NCI-H526 treated with DMSO at 0.1 percent for 48 hours (cell line): Measurements from ENCODE around the gene SEMA7A.

Experiments
- DNase-seq: peaks from one replicate; lab custom pipeline; 2025; lab: John Stamatoyannopoulos, UW

The SEMA7A gene

DNA sequence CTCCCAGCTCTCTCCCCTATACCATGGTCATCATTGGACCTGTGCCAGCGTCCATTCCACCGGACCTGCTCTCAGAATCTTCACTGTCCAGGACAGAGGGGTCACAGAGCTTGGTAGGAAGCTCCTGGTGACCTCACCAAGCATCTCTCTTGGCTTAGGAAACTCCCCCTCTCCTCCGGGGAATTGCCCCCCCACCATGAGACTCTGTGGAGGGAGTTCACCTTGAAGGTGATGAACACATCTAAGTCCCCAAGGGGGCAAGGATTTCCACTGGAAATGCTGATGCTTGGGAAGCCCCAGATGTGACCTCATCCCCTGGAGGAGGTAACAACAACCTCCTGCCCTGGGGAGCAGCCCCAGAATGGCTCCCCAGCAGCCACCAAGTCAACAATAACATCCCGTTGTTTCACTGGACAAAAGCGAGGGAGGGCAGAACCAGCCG, 3.2 kb downstream of the SEMA7A start:
- no peak for DNase-seq

DNA sequence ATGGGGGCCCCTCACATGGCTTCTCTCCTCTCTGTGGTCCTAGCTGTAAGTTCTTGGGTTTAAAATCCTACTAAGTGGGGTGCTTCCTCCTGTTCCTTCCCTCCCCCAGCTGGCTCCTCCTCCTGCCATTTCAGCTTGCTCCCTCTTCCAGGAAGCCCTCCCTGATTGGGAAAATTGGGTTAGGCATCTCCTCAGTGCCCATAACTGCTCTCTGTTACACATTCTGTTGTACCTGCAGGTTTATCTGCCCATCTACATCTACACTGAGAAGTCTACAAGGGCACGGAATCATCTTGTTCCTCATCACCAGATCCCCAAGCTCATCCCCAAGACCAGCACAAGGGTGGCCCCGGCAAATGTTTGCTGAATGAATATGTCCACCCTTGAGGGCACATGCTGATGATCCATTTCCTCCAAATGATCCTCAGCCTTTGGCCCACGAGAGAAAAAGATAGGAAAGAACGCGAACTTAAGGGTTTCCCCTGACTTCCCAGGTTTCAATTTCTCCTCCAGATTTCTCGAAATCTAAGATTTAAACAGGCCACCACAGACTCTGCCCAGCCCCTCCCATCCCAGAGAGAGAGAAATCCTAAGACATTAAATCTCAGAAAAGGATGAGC, 3.9 kb downstream of the SEMA7A start:
- no peak for DNase-seq

DNA sequence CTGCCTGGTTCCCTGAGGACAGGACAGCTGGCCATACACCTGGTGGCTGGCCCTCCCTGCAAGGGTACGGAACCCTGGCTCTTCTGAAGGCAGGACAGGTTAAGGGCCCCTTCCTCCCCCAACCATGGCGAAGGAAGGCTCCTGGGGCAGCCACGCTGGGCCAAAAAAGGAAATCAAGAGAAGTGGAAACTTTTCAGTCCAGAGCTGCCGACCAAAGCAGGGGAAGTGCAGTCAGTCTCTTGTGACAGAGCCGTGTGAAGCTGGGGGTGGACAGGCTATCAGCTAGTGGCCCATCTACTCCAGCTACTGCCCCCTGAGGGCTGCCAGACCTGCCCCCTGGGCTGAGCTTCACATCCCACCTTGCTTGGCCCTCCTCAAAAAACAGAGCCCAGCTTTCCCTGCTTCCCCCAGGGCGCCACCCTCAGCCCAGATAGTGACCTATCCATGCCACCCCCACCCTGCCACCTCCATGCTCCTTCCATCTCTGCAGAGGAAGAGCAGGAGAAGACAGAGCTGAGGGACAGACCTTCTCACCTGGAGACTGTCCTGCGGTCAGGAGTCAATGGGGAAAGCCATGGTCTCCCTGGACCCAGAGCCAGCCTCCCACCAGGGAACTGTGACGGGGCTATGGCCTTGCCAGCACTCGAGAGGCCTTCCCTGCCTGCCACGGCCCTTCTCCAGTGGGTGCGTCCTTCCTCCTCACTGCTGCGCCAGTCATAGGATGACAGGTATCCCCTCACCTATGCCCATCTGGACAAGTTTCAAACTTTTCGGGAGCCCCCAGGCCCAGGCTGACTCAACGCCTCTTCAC, 4.6 kb downstream of the SEMA7A start:
- DNase-seq: no peak

DNA sequence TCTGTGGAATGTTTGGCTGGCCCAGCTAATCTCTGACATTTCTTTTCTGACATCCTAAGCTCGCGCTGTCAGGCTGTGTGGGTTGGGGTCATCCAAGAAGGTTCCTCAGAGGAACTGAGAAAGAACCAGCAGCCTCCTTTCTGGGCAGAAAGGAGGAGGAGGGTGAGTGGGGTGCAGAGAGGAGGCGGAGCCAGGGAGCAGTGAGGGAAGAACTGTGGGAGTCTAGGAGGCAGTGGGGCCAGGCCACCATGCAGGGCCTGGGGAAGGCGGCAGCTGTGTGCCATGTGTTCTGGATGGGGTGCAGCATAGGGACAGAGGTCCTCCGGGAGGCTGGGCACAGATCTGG, 5.3 kb downstream of the SEMA7A start:
- DNase-seq: no peak

DNA sequence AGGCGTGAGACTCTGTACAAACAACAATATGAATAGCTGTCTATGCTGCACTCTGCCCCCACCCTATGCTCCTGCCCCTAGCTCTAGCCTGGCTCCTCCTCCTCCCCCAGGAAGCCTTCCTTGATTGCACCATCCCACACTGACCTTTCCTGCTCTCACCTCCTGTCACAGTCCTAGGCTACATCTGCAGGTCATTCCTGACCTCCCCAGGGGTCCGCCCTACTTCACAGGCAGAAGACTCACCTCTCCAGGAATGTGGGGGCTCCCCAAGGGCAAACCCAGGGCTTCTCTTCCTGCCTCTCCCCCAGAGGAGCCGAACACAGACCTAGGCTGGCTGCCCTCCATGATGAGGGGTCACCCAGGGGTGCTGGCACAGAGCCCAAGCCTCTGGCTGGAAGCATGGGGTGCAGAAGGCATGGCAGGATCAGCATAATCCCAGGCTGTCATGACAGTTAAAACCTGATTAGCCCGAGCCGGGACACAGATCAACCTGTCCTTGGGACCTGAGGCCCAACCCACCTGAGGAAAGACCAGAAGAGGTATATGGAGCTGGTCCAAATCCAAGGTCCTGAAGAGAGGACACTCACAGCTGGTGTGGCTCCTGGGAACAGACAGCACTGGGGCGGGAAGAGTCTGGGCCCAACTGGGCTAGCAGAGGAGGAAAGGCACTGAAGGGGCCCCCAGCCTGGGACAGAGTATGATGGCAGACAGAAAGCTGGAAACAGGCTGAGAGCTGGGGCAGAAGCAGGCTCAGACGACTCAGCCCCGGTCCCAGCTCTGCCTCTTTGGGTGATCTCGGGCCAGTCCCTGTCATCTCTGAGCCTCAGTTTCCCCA, 5.9 kb downstream of the SEMA7A start:
- no peak for DNase-seq

DNA sequence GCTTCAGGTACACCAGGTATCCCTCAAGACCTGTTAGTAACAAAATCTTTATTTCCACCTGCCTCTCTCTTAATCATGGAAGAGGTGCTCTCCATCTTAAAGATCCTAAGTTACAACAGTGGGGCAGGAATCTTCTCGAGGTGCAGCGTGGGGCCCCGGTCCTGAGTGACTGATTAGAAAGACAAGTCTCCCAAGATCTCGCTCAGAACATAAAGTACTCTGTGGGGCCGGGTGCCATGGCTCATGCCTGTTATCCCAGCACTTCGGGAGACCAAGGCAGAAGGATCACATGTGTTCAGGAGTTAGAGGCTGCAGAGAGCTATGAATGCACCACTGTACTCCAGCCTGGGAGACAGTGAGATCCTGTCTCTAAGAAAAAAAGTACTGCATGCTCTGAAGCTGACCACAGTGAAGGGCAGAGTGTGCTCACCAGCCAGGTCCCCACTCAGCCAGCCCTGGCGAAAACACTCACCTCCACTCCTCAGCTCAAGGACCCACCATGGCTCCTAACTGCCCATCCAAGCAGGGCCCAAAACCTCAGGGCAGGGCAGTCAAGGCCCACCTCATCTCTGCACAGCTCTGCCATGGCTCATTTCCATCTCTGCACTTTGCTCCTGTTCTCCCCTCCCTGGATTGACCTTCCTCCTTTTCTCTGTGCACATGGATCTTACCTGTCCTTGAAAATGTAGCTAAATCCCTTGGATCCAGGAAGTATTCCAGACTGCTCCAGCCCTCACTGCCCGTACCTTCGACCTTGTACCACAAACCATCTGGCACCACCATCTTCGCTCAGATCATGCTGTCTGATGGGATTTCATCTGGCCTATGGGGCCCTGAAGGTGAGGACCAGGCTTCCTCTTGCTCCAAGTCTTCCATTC, 7.1 kb downstream of the SEMA7A start:
- DNase-seq: no peak

DNA sequence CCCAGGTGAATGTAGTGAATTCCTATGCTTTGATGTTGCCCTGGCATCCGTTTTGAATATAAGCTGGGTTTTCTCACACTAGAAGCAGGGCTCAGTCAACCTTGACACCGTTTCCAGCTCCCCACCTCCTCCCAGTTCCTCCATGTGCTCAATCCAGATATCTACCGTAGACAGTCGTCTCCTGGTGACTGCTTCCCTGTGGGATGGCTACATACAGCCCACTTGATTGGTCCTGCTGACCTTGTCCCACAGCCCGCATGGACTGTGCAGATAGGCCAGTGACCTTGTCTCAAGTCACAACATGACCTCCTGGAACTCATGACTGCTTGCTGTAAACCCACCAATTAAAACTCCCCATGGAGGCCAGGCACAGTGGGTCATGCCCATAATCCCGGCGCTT, 8.1 kb downstream of the SEMA7A start:
- peak; percentile 40 for DNase-seq

DNA sequence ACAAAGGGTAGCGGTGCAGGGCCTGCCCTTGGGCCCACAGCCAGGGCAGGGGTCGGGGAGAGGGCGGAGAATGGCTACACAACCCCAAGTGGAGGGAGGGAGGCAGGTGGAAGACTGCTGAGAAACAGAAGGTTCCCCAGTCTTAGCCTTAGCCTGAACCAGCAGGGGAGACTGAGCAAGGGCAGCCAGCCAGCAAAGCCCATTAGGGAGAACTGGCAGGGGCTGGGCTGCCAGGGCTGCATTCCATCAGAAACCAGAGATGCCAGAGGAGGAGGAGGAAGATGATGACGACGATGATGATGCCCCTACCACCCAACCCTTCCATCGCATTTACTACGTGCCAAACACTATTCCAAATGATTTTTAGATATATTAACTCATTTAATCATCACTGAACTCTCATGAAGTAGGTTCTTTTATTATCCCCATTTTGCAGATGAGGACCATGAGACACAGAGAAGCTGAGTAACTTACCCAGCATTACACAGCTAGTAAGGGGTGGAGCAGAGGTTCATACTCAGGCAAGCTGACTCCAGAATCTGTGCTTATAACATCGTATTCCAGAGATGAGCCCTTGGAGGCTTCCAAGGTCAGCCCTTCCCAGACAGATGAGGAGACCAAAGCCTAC, 8.7 kb downstream of the SEMA7A start:
- no peak for DNase-seq

DNA sequence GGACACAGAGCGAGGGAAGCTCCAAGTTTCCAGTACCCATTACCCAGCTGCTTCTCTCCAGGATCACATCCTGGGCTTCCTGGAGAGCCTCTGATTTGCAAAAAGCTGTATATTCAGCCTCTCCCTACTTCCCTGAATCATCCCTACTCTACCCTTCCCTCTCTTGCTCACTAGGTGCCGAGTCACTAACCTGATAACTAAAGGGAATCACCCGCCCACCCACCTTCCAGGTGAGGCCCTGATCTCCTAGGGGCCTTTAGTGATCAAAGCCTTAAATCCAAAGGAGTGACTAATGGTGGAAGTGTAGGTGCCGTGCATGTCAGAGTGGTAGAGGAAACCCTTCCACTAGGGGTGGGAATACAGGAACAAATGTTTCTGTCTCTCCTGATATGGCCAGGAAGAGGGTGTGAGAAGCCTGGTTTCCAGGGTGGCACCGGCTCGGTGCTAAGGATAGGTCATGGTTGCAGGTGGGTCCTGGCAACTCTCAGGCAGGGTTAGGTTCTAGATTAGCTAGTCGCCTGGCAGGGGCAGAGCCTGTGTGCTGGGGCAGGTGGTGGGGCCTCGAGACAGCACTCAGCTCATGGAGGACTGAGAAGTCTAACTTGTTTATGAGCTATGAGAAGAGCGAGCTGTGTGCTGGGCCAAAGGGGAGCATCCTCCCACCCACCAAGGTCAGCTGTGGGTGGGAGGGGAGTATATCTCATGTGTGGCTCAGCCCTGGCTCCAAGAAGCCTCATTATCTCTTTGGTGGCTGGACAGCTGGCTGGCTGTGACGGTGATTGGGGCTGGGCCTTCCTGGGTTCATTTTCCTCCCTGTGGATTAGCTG, 10.1 kb downstream of the SEMA7A start:
- no peak for DNase-seq

DNA sequence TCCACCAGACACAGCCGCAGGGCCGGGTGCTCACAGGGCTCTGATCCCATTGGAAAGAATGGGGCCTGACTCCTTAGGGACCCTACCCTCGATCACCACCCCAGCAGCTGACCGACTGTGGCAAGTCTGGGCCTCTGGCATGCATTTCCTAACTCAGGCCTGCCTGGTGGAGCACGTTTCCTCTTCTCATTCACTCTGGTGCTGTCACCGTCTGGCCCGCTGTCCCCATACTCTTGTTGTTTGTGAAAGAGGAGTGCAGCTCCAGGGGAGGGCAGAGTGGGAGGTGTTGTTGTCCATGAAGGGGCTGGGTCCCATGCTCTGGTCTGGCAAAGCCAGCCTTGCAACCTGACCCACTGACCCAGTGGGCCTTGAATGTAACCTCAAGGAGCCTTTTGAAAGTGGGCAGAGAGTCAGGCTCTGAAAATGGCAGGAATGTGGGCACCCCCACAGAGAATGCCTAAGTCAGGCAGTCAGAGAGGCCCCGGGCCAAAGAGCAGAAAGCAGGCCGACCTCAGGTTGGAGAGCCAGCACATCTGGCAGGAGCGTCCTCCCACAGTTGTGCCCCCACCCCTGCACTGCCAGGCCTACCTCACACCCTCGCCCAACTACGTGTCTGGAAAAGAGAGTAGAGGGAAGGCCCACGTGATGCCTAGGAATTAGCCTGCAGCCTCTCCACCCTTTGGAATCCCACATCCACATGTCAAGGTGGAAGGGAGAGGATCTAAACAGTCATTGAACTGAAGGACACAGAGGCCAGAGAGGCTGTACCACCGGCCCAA, 10.9 kb downstream of the SEMA7A start:
- DNase-seq: no peak

DNA sequence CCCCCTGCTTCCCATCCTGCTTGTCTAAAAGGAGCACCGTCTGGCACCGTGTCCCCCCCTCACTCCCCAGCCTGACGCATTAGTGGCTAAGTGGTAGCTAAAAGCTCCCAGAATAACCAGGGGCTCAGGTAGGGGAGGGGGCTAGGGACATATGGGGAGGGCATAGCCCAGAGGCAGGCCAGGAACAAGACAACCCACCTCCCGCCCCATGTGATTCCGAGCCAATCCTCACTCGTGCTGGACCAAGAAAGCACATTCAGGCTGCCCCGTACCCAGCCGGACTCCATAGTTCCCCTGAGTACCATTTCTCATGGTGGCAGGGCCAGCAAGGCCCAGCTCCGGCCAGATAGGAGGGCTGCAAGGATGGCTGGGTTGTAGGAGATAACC, 11.5 kb downstream of the SEMA7A start:
- no peak for DNase-seq

DNA sequence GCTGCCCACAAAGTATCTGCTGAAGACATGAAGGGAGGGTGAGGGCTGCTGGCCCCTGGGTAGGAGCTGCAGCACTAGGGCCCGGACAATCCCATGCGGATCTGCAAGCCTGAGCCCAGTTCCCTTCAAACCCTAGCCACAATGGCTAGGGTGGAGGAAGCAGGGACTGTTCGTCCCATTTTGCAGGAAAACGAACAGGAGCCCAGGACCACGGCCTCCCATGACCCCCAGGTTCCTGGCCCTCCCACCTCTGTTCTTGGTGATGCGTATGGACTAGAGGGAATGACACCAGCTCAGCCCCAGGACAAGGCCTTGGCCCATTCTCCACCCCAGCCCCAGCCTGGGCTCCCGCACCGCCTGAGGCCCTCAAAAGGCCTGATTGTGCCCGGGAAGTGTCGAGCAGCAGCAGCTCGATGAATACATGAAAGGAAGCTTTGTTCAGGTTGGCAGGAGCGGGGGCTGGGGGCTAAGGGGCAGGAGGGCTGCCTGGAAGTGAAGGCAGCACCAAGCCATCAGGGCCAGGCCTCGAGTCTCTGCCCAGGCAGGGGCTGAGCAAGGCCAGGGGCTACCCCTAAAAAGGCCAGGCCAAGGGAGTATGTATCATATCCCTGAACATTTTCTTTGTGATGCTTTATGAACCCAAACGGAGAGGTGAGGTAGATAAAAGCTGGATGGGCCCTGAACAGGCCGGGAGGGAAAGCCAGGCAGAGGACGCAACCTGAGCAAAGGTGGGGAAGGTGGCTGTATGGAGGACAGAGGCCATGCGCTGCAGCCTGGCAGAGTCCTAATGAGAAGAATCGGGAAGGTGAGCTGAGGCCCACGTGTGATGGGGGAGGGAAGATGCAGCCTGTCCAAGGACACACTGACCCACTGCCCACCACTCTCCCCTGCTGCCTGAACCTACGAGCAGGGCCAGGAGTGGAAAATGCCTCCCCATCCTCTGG, 12.2 kb downstream of the SEMA7A start:
- peak; percentile 14 for DNase-seq

DNA sequence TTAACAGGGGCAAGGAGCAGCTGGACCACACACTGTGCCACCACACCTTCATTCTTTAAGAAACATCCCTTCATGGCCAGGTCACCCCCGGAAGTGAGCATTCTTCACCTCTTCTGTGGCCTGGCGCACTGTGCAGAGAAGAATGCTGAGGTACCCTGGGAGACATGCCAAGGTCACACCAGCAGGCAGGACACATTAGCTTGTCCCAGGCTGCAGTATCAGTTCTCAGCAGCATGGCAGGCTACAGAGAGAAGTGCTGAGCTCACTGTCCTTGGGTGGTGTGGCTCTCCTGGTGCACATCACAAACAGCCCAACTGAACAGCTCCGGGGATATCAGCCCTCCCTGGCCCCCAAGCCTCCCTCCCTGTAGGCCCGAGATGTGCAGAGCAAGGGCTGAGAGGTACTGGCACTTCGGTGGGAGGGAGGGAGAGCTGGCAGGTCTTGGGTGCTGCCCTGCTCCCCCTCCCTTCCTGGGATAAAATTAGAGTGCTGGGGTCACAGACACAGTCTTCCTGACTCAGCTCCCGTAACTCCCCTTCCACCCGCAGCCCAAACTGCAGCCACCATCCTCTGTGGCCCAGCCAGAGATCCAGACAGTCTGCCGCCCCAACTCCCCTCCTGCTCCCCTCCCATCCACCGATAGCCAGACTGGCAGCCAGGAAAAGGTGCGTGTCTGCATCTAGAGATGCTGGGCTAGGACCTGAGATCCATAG, 13.4 kb downstream of the SEMA7A start:
- no peak for DNase-seq

DNA sequence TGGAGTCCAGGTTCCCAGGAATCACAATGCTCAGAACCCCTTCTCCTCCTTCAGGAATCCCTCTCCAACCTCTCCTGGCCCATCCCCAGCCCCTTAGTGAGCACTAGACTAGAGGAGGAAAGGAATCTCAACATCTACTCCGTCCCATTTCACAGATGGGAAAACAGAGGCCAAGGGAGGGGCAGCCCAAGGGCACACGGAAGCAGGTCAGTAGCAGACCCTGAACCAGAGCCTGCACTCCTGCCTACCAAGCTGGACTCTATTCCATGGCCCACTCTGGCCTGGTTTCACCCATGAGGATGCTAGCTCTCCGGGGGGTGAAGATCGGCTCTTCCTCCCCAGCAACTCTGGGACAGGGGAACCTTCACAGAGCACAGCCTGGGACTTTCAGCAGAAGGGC, 14.3 kb downstream of the SEMA7A start:
- no peak for DNase-seq

DNA sequence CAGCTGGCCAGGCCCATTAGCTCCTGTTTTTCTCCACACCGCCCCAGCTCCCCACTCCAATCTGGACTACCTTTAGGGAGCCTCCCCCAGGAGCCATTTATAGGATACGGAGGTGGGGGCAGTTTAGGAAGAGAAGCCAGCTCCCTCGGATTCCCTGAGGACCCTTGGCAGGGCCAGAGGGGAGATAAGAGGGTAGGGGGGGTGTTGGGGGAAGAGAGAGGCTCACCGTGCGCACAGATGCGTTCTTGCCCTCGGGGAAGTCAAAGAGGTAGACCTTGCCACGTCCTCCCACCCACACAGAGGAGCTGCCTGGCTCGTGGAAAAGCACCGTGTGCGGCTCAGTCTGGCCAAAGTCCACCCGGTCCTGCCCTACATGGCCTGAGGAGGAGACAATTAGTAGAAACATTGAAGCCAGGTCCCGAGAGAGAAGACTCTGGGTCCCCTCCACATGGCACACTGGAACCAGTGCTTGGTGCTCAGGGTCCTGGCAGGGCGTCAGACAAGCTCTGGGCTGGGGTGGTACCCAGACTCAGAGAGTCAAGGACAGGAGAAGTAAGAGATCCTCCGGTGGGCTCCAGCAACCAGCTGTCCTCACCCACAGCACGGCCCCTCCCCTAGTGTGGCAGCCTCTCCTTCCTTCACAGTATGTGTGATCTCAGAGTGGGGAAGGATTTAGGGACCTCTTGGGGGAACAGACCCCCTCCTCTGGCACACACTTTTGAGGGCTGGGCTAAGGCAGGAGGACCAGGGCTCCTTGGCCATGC, 15.0 kb downstream of the SEMA7A start:
- DNase-seq: no peak

DNA sequence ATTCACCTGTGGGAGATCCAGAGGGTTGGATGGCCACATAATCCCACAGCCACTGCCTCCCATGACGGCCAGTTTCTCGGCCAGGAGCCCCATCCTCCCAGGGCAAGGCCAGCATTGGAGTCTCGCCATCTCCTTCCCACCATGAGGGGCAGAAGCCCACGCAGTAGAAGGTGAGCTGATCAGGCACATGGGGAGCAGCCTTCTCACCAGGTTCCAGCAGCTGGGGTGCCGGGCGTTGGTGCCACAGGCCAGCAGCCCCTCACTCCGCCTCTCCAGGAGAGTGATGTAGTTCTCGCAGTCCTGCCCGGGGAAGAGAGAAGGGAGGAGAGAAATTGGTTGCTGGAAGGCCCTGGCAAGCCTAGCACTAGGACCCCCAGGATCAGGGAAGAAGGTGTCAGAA, 16.1 kb downstream of the SEMA7A start:
- DNase-seq: no peak

DNA sequence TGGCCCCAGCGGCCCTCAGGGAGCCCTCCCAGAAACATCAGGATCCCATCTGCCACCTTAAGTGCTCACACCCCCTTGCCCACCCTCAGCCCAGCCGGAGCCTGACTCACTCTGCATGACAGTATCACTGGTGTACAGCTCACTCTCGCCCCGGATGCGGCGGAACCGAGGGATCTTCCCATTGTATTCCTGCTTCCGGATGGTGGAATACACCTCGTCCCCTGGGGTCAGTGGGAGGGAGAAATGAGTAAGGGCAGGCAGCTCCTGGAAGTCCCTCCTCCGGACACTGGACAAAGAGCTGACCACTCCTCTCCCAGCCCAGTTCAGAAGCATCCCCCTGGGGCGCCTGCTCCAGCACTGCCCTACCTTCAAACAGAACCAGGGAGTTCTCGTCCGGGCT, 16.5 kb downstream of the SEMA7A start:
- no peak for DNase-seq
